GM10847 (cell line): ENCODE data around the gene MN1.

Source experiments
- POLR2A ChIP-seq: IDR thresholded peaks from 2 replicates; pipeline ENCODE4 v1.6.1; 2011; ENCODE audit not compliant: insufficient read length; ENCODE audit errors: extremely low read depth

MN1 gene

GRCh38 chr22:27771637-27772036 is 29.9 kb downstream of the MN1 start:
- no peak for TF ChIP-seq POLR2A

GRCh38 chr22:27769012-27769411 is 32.5 kb downstream of the MN1 start:
- no peak for TF ChIP-seq POLR2A

- TF ChIP-seq POLR2A = no peak
These were observed 33.4 kb downstream of the MN1 start for GRCh38 chr22:27768027-27768653.

- TF ChIP-seq POLR2A = no peak
These were observed 34.9 kb downstream of the MN1 start for GRCh38 chr22:27766679-27767078.

GRCh38 chr22:27765706-27766291 is 35.8 kb downstream of the MN1 start:
- TF ChIP-seq POLR2A = no peak

GRCh38 chr22:27764722-27765236 is 36.8 kb downstream of the MN1 start:
- TF ChIP-seq POLR2A = no peak

- TF ChIP-seq POLR2A = no peak
These were observed 39.9 kb downstream of the MN1 start for GRCh38 chr22:27761665-27762064.

- TF ChIP-seq POLR2A = no peak
These were observed 40.6 kb downstream of the MN1 start for GRCh38 chr22:27761000-27761399.

GRCh38 chr22:27760474-27760873 is 41.1 kb downstream of the MN1 start:
- TF ChIP-seq POLR2A = no peak

- no peak for TF ChIP-seq POLR2A
These were observed 43.5 kb downstream of the MN1 start for GRCh38 chr22:27757928-27758525.

GRCh38 chr22:27756212-27756660 is 45.3 kb downstream of the MN1 start:
- no peak for TF ChIP-seq POLR2A

GRCh38 chr22:27755521-27756211 is 45.9 kb downstream of the MN1 start:
- no peak for TF ChIP-seq POLR2A

- TF ChIP-seq POLR2A = no peak
These were observed 46.6 kb downstream of the MN1 start for GRCh38 chr22:27754888-27755480.

GRCh38 chr22:27754247-27754887 is 47.2 kb downstream of the MN1 start:
- TF ChIP-seq POLR2A = no peak

GRCh38 chr22:27752771-27753170 is 48.8 kb downstream of the MN1 start:
- TF ChIP-seq POLR2A = no peak

- TF ChIP-seq POLR2A = no peak
These were observed 49.4 kb downstream of the MN1 start for GRCh38 chr22:27752141-27752540.
